Stimulated activated CD4-positive, alpha-beta T cell treated with anti-CD3 and anti-CD28 coated beads, Interleukin-1b, Interleukin-23, amount 100 ng/mL, for 4 hours (primary cell): ENCODE data around the gene PTPRN2.
"Not testable (repeated sequence)": the region's sequence is repeated elsewhere in the genome, so short reads cannot be mapped to it uniquely, and the experiment has no call there.

Experiments used
- DNase-seq, 2 donors: peaks; one replicate each; pipeline ENCODE4 v3.0.0-alpha.2; 2020; ENCODE audit warnings: low read depth in 2 of 2

PTPRN2 gene

DNA sequence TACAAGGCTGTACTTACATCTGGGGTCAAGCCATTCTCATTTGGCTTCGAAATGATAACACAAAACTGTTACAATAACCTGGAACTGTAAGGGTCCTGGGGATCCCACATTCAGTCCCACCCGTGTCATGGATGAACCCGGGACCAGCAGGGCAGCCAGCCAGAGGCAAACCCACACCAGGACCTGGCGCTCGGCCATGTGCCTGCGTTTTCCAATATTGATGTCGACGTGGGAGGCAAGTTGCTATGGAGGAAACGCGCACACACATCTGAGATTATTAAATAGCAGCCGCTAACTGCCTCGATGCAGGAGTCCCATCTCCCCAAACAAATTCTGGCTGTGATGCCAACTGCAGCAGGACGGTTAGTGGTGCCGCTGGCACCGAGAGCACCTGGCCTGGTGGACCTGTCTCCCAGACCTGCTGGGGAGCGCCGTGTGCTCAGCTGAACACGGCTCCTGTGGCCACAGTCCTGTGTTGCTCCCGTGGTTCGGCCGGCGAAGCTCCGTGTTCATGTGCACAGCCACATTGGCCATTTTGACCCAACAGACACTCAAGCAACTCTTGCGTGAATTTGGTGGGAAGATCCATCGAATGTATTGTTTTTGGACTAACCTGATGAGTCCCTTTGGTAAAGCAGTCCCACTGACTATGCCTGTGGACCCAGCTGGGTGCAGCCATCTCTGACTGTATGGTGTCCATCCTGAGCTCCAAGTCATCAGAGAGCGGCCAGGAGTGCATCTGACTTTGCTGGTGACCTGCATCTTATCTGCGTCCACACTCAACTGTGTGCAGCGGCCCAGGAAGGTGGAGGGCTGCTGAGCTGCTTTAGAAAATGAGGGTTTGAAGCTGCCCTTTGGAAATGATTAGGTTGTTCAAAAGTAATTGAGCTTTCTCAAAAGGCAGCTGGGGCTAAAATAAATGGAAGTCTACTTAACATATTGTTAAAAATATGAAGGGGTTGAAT is 852.7 kb downstream of the PTPRN2 start:
- no peak for DNase-seq

GRCh38 chr7:157733760-157734395 is 853.7 kb downstream of the PTPRN2 start:
- DNase-seq, result not testable (repeated sequence)

- DNase-seq, result no peak
Measured at GRCh38 chr7:157731126-157731525, 856.5 kb downstream of the PTPRN2 start.

DNA sequence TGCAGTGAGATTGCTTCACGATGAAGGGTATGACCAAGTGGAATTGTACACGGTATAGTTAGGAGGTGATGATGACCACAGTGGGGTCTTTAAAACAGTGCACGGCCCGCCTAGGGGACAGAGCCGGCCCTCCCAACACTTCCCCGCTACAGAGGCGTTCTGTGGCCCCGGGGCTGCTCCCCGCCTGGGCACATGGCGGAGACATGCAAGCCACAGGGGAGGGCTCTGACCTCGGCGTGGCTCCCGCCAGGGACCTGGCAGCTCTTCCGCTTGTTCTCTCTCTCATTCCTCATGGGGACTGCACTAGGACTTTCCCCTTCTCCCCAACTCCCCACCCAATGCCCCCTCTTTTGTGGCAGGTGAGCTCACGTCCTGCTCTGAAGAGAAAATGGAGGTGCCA is 857.0 kb downstream of the PTPRN2 start:
- no peak for DNase-seq

- DNase-seq, result no peak
Measured at GRCh38 chr7:157729566-157729965, 858.1 kb downstream of the PTPRN2 start.

DNA sequence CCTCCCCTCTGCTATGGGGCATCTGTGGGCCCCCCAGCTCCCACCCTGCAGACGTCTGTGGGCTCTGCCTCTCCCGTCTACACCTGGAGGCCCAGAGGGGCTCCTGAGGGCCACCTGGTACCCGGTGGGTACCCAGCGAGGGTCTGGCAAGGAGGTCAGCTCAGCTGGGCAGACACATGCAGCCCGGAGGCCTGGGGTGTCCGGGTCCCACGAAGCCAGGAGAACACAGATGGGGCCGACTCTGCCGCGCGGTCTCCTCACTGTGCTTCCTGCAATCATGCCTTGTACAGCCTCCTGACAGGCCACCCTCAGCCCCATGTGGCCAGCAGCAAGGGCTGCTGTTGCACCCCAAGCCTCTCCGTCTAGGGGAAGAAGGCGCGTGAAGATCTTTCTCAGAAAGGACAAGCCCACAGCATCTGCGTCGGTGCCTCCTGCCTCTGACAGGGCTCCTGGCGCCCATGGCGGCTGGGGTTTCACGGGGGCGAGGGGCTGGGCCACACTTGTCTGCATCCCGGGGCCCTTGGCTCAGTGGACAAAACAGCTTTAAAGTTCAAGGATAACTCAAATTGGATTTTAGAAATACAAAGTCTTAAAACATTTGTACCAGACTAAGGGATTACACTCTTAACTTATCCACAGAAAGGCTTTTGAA is 859.5 kb downstream of the PTPRN2 start:
- DNase-seq, result no peak

DNA sequence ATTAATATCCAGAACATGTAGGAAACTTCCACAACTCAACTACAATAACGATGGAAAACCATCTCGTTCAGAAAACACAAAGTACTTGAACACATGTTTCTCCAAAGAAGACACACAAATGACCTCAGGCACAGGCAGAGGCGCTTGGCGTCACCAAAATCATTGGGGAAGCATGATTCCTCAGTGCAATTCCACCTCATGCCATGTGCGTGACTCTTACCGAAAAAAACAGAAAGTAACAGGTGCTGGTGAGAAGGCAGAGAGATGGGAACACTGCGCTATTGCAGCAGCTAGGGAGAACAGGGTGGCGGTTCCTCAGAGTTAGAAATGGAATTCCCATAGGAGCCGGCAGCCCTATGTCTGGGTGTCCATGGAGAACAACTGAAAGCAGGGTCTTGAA is 860.9 kb downstream of the PTPRN2 start:
- no peak for DNase-seq

DNA sequence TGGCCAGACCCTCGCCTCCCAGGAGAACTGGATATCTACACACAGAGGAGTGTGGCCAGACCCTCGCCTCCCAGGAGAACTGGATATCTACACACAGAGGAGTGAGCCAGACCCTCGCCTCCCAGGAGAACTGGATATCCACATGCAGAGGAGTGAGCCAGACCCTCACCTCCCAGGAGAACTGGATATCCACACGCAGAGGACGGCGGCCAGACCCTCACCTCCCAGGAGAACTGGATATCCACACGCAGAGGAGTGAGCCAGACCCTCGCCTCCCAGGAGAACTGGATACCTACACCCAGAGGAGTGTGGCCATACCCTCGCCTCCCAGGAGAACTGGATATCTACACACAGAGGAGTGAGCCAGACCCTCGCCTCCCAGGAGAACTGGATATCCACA is 862.3 kb downstream of the PTPRN2 start:
- not testable (repeated sequence) for DNase-seq

GRCh38 chr7:157723205-157723604 is 864.4 kb downstream of the PTPRN2 start:
- DNase-seq, result no peak

GRCh38 chr7:157722137-157723060 is 865.2 kb downstream of the PTPRN2 start:
- no peak for DNase-seq

DNA sequence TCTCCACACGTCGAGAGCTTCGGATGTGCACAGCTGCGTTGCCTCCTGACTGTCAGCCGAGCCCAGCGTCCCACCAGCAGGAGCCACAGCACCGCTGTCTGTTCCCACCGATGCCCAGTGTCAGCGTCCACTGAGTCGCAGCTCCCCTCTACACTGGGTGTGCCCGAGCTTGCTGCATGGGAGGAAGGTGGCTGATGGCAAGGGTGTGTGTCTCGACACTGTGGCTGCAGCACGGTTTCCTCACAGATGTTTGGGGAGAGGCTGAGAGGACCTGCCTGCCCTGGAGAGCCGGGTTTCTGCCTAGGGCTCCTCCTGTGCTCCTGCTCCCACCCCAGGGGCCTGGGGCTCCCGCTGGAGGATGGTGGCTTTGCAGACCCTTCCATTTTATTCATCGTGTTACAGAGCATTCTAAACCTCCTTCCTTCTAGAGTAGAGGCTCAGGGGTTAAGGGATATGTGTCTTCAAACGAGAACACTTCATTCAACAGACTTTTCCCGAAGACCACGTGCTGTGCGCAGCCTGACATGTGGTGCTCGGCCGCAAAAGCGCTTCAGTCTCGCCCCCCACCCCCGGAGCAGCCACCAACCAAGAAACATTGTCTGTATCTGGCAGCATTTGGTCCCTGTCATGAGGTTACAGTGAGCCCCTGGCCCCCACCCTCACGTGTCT is 866.0 kb downstream of the PTPRN2 start:
- DNase-seq, result no peak

DNA sequence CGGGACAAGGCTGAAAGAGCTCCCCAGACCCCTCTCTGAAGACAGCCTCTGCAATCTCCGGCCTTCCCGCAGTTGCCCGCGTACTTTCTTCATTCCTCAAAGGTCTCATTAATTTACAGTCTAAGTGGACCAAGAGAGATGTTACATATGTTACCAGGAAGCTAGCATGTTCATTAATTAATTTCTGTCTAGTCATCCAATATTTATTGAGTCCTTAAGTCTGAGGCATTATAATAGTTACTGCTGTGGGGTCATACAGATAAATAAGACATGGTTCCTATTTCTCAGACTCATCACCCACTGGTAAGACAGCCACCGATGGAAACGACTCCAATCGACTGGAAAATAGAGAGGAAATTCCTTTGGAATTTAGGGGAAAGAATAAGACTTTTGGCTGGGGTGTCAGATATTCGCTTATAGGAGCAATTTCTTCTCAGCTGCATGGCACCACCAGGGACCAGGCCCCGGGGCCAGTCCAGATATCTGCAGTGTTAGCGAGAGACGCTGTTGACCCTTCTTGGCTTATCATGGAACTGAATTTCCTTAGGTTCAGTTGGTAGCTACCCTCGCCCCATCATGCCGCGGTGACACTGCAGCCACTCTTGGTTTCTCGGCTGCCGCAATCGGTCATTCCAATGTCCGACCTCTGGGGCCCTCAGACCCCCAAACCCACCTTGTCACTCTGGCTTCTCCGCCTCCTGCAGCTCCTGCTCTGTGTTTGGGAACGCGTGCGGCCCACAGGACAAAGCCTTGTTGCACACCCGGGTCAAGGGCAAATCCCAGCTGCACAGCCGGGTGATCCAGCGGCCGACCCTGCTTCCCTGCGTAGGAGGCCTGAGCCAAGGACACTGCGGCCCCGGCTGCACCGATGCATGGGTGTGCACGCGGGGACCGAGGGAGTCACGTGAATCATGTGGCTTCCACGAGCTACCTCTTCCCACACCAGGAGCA is 867.6 kb downstream of the PTPRN2 start:
- DNase-seq, result no peak

DNA sequence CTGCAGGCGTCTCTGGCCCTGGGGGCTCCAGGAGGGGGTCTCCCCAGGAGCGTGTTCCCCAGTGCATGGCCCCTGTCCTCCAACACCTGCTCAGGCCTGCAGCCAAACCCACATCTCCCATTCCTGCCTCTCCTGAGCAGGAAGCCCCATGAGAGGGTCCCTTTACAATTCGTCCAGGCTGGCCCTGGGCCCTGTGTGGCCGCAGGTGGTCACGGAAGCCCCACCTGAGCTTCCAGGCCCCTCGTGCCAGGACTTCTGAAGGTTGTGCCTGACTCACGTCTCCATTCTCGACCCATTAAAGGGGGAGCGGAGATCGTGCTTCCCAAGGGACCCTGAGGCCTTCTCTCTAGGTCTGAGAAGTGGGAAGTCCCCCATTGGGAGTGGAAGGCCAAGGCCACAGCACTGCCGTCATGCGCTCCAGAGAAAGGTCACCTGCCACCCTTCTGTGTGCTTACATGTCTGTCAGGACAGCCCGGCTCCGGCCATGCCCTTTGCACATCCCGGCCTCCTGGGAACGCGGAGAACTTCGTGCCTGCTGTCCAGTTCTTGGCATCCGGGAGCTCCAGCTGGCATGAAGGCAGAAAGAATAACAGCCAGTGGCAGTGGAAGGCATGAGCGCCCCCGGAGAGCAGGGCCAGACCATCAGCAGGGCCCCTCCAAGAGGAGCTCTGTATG is 868.5 kb downstream of the PTPRN2 start:
- DNase-seq, result no peak

GRCh38 chr7:157718303-157719007 is 869.2 kb downstream of the PTPRN2 start:
- DNase-seq, result no peak

GRCh38 chr7:157717211-157718174 is 870.1 kb downstream of the PTPRN2 start:
- no peak for DNase-seq

GRCh38 chr7:157715938-157716280 is 871.7 kb downstream of the PTPRN2 start:
- no peak for DNase-seq
